WTC11 (cell line): Measurements from ENCODE around the gene LSM12.

ENCODE experiments used
- CBFB ChIP-seq: sonication (generic); formaldehyde crosslinking; IDR thresholded peaks from 2 replicates; pipeline ENCODE4 v1.8.1; 2022; ENCODE audit warnings: mild to moderate bottlenecking, low read depth, missing genetic modification reagents
- ESRRA ChIP-seq: sonication (generic); formaldehyde crosslinking; IDR thresholded peaks from 2 replicates; pipeline ENCODE4 v1.8.1; 2022; ENCODE audit warnings: mild to moderate bottlenecking, missing genetic modification reagents, borderline replicate concordance
- PRRX2 ChIP-seq: fragments of 250-450 bp; sonication (Bioruptor Pico); IDR thresholded peaks from 2 replicates; pipeline ENCODE4 v1.8.0; 2021; ENCODE audit warnings: mild to moderate bottlenecking
- SP1 ChIP-seq: sonication (generic); formaldehyde crosslinking; conservative IDR thresholded peaks from 2 replicates; pipeline ENCODE4 v1.8.1; 2022; ENCODE audit warnings: missing genetic modification reagents
- ZNF138 ChIP-seq: sonication (generic); formaldehyde crosslinking; conservative IDR thresholded peaks from 2 replicates; pipeline ENCODE4 v1.8.1; 2022; ENCODE audit warnings: mild to moderate bottlenecking, moderate library complexity, missing genetic modification reagents
- ZNF416 ChIP-seq: fragments of 250-450 bp; sonication (Bioruptor Pico); IDR thresholded peaks from 2 replicates; pipeline ENCODE4 v1.9.0; 2021; ENCODE audit warnings: mild to moderate bottlenecking, inconsistent platforms
- TF ChIP-seq, protein P1 (sequence below): sonication (generic); formaldehyde crosslinking; conservative IDR thresholded peaks from 2 replicates; pipeline ENCODE4 v1.8.1; 2022; ENCODE audit warnings: mild to moderate bottlenecking, missing genetic modification reagents
- TF ChIP-seq, protein P2 (sequence below): sonication (generic); formaldehyde crosslinking; IDR thresholded peaks from 2 replicates; pipeline ENCODE4 v1.8.1; 2023; ENCODE audit warnings: mild to moderate bottlenecking, missing genetic modification reagents, moderate library complexity
- TF ChIP-seq, protein P3 (sequence below): sonication (generic); formaldehyde crosslinking; IDR thresholded peaks from 2 replicates; pipeline ENCODE4 v1.8.0; 2022; ENCODE audit warnings: mild to moderate bottlenecking, missing genetic modification reagents
- TF ChIP-seq, protein P4 (sequence below): fragments of 200-600 bp; IDR thresholded peaks from 2 replicates; pipeline ENCODE4 v1.8.0; 2022; ENCODE audit warnings: antibody characterized with exemption
- TF ChIP-seq, protein P5 (sequence below): sonication (generic); formaldehyde crosslinking; IDR thresholded peaks from 2 replicates; pipeline ENCODE4 v1.8.1; 2023; ENCODE audit warnings: mild to moderate bottlenecking, moderate library complexity, missing genetic modification reagents
- TF ChIP-seq, protein P6 (sequence below): sonication (generic); formaldehyde crosslinking; IDR thresholded peaks from 2 replicates; pipeline ENCODE4 v1.8.0; 2022; ENCODE audit warnings: mild to moderate bottlenecking, missing genetic modification reagents
- TF ChIP-seq, protein P7 (sequence below): sonication (generic); formaldehyde crosslinking; IDR thresholded peaks from 2 replicates; pipeline ENCODE4 v1.8.0; 2023; ENCODE audit warnings: missing genetic modification reagents
- TF ChIP-seq, protein P8 (sequence below): sonication (generic); formaldehyde crosslinking; IDR thresholded peaks from 2 replicates; pipeline ENCODE4 v1.8.0; 2022; ENCODE audit warnings: missing genetic modification reagents

DNA sequence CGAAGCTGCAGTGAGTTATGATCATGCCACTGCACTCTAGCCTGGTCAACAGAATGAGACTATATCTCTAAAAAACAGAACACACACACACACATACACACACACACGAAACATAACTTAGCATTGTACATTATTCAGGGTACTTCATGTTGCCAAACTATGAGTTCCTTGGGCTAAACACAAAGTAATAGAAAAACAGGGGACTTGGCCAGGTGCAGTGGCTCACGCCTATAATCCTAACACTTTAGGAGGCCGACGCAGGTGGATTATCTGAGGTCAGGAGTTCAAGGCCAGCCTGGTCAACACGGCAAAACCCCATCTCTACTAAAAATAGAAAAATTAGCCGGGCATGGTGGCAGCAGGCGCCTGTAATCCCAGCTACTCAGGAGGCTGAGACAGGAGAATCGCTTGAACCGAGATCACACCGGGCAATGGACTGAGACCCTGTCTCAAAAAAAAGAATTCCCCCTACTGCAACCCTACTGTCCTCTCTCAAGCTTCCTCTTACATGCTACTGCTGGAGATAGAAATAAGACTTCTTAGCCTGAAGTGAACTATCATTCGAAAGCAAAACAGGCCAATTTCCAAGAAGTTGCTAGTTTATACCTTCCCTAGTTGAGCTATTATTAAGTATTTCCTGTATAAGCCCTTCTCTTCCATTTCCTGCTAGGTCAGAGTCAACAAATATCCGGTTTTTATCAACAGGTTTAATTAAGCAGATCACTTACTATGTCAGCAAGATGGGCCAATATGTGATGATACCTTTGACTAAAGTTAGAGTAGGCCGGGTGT lies 7.2 kb downstream of the LSM12 start:
- TF ChIP-seq, protein P1, sequence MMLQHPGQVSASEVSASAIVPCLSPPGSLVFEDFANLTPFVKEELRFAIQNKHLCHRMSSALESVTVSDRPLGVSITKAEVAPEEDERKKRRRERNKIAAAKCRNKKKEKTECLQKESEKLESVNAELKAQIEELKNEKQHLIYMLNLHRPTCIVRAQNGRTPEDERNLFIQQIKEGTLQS (CRISPR knock-in tag), result no peak
- TF ChIP-seq, protein P2, sequence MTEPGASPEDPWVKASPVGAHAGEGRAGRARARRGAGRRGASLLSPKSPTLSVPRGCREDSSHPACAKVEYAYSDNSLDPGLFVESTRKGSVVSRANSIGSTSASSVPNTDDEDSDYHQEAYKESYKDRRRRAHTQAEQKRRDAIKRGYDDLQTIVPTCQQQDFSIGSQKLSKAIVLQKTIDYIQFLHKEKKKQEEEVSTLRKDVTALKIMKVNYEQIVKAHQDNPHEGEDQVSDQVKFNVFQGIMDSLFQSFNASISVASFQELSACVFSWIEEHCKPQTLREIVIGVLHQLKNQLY (CRISPR knock-in tag), result no peak
- TF ChIP-seq, protein P3, sequence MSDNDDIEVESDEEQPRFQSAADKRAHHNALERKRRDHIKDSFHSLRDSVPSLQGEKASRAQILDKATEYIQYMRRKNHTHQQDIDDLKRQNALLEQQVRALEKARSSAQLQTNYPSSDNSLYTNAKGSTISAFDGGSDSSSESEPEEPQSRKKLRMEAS (CRISPR knock-in tag), result no peak
- TF ChIP-seq, protein P4, sequence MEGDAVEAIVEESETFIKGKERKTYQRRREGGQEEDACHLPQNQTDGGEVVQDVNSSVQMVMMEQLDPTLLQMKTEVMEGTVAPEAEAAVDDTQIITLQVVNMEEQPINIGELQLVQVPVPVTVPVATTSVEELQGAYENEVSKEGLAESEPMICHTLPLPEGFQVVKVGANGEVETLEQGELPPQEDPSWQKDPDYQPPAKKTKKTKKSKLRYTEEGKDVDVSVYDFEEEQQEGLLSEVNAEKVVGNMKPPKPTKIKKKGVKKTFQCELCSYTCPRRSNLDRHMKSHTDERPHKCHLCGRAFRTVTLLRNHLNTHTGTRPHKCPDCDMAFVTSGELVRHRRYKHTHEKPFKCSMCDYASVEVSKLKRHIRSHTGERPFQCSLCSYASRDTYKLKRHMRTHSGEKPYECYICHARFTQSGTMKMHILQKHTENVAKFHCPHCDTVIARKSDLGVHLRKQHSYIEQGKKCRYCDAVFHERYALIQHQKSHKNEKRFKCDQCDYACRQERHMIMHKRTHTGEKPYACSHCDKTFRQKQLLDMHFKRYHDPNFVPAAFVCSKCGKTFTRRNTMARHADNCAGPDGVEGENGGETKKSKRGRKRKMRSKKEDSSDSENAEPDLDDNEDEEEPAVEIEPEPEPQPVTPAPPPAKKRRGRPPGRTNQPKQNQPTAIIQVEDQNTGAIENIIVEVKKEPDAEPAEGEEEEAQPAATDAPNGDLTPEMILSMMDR, result no peak
- TF ChIP-seq, protein P5, sequence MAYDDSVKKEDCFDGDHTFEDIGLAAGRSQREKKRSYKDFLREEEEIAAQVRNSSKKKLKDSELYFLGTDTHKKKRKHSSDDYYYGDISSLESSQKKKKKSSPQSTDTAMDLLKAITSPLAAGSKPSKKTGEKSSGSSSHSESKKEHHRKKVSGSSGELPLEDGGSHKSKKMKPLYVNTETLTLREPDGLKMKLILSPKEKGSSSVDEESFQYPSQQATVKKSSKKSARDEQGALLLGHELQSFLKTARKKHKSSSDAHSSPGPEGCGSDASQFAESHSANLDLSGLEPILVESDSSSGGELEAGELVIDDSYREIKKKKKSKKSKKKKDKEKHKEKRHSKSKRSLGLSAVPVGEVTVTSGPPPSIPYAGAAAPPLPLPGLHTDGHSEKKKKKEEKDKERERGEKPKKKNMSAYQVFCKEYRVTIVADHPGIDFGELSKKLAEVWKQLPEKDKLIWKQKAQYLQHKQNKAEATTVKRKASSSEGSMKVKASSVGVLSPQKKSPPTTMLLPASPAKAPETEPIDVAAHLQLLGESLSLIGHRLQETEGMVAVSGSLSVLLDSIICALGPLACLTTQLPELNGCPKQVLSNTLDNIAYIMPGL (CRISPR knock-in tag), result no peak
- TF ChIP-seq ESRRA (CRISPR knock-in tag) (no peak), CBFB (CRISPR knock-in tag) (no peak), ZNF416 (no peak), SP1 (CRISPR knock-in tag) (no peak), ZNF138 (CRISPR knock-in tag) (no peak), PRRX2 (CRISPR knock-in tag) (no peak)
- TF ChIP-seq, protein P6, sequence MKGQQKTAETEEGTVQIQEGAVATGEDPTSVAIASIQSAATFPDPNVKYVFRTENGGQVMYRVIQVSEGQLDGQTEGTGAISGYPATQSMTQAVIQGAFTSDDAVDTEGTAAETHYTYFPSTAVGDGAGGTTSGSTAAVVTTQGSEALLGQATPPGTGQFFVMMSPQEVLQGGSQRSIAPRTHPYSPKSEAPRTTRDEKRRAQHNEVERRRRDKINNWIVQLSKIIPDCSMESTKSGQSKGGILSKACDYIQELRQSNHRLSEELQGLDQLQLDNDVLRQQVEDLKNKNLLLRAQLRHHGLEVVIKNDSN, result no peak
- TF ChIP-seq, protein P7, sequence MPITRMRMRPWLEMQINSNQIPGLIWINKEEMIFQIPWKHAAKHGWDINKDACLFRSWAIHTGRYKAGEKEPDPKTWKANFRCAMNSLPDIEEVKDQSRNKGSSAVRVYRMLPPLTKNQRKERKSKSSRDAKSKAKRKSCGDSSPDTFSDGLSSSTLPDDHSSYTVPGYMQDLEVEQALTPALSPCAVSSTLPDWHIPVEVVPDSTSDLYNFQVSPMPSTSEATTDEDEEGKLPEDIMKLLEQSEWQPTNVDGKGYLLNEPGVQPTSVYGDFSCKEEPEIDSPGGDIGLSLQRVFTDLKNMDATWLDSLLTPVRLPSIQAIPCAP, result no peak
- TF ChIP-seq, protein P8, sequence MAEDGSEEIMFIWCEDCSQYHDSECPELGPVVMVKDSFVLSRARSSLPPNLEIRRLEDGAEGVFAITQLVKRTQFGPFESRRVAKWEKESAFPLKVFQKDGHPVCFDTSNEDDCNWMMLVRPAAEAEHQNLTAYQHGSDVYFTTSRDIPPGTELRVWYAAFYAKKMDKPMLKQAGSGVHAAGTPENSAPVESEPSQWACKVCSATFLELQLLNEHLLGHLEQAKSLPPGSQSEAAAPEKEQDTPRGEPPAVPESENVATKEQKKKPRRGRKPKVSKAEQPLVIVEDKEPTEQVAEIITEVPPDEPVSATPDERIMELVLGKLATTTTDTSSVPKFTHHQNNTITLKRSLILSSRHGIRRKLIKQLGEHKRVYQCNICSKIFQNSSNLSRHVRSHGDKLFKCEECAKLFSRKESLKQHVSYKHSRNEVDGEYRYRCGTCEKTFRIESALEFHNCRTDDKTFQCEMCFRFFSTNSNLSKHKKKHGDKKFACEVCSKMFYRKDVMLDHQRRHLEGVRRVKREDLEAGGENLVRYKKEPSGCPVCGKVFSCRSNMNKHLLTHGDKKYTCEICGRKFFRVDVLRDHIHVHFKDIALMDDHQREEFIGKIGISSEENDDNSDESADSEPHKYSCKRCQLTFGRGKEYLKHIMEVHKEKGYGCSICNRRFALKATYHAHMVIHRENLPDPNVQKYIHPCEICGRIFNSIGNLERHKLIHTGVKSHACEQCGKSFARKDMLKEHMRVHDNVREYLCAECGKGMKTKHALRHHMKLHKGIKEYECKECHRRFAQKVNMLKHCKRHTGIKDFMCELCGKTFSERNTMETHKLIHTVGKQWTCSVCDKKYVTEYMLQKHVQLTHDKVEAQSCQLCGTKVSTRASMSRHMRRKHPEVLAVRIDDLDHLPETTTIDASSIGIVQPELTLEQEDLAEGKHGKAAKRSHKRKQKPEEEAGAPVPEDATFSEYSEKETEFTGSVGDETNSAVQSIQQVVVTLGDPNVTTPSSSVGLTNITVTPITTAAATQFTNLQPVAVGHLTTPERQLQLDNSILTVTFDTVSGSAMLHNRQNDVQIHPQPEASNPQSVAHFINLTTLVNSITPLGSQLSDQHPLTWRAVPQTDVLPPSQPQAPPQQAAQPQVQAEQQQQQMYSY (CRISPR knock-in tag), result no peak
